Measurements from ENCODE around the gene UBQLN1.

The UBQLN1 gene

DNA sequence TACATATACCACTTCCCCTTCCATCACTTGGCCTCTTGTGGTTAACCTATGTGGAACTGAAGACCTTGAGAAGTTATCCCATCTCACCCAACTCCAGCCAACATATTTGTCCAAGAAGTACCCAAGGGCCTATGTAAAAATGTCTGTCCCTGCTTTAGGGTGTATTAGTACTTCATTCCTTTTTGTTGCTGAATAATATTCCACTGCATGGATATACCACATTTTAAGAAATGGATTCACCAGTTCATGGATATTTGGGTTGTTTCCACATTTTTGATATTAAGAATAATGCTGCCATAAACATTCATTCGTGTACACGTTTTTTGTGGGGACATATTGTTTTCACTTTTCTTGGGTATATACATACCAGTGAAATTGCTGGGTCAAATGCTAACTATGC is 56.2 kb downstream of the UBQLN1 start:
- FAIRE-seq (peak; percentile 58), DNase-seq (ENCODE audit: insufficient read length) (no peak)

DNA sequence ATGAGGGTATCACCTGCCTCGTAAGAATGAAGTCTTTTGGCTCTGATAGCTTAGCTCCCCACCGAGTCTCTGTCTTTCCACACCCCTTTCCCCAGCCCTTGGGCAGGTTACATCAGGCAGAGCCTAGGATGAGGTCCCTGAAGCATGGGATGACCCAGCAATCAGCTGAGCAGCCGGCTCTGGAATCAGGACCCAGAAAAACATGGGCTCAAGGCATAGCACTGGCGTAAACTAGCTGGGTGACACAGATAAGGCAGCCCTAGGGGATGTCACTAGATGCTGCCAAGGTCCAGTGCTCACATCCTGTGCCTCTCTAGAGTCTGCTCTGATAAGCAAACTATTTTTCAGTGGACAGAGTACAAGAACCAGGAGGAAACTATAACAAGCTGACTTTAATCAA is 58.2 kb downstream of the UBQLN1 start:
- no peak for FAIRE-seq
- DNase-seq (ENCODE audit: insufficient read length): no peak

More for the DNA sequence above, 56.2 kb downstream of the UBQLN1 start:
- no peak for TF ChIP-seq TAF1 (IDR thresholded peaks at IDR 0.05; ENCODE audit: borderline replicate concordance, low read depth, low read length)
- TF ChIP-seq POLR2A (IDR thresholded peaks at IDR 0.05; ENCODE audit: low read depth, low read length): no peak
- no peak for TF ChIP-seq POLR2AphosphoS5 (IDR thresholded peaks at IDR 0.05; ENCODE audit: low read depth, low read length)

GRCh38 chr9:83649080-83649479 is 58.7 kb downstream of the UBQLN1 start:
- DNase-seq (ENCODE audit: insufficient read length): peak; percentile 50
- TF ChIP-seq TAF1 (IDR thresholded peaks at IDR 0.05; ENCODE audit: borderline replicate concordance, low read depth, low read length): no peak
- FAIRE-seq: peak; percentile 84

More for the DNA sequence above, 58.2 kb downstream of the UBQLN1 start:
- TF ChIP-seq TAF1 (IDR thresholded peaks at IDR 0.05; ENCODE audit: borderline replicate concordance, low read depth, low read length) (no peak), POLR2AphosphoS5 (IDR thresholded peaks at IDR 0.05; ENCODE audit: low read depth, low read length) (no peak), POLR2A (IDR thresholded peaks at IDR 0.05; ENCODE audit: low read depth, low read length) (no peak)

DNA sequence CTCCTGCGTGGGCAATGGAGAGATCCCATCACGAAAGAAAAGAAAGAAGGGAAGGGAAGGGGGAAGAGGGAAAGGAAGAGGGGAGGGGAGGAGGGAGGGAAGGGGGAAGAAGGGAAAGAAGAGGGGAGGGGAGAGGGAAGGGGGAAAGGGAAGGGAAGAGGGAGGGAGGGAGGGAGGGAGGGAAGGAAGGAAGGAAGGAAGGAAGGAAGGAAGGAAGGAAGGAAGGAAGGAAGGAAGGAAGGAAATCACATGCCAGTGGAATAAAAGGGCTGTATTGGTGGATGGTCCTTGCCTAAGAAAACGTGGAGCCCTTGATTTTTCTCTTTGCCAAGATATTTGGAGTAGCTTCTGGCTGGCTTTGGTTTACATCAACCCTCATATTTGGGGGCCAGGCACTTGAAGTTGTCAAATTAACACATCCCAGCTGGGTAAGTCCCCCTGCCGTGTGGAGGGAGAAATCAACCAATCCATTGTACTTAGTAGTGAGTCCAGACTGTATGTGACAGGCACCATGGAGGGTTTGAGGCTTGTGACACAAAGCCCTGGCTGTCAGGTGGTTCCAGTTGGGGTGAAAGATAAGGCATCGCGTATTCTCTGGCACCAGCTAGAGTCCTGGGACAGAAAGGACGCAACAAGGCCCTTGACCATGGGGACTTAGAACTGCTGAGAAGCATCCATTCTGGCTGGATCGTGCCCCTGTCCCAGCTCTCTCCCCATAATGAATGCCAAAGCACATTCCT is 61.1 kb downstream of the UBQLN1 start:
- TF ChIP-seq POLR2A (IDR thresholded peaks at IDR 0.05; ENCODE audit: low read depth, low read length) (0 out of 2 replicates have a peak, but pooled peaks have one; percentile 2), POLR2AphosphoS5 (IDR thresholded peaks at IDR 0.05; ENCODE audit: low read depth, low read length) (no peak), TAF1 (IDR thresholded peaks at IDR 0.05; ENCODE audit: borderline replicate concordance, low read depth, low read length) (no peak)
- no peak for FAIRE-seq
- no peak for DNase-seq (ENCODE audit: insufficient read length)

- DNase-seq (ENCODE audit: insufficient read length) (no peak), FAIRE-seq (no peak)
- TF ChIP-seq TAF1 (IDR thresholded peaks at IDR 0.05; ENCODE audit: borderline replicate concordance, low read depth, low read length): no peak
- TF ChIP-seq POLR2AphosphoS5 (IDR thresholded peaks at IDR 0.05; ENCODE audit: low read depth, low read length): 0 out of 2 replicates have a peak, but pooled peaks have one; percentile 22
Measured at GRCh38 chr9:83642793-83643192, 65.0 kb downstream of the UBQLN1 start.

DNA sequence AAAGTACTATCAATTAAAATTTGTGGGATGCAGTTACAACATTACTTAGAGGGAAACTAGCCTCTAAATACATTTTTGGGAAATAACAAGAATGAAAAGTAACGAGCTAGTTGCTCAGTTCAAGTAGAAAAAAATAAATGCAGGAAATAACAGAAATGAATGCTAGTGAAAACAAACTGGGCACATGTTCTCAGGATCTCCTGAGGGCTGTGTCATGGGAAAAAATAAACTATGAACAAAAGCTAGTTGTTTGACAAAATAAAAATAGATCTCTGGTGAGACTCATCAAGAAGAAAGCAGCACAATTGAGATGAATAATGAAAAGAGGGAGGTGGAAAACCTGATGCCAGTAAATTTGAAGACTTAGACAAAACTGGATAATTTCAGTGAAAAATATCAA is 68.5 kb downstream of the UBQLN1 start:
- no peak for DNase-seq (ENCODE audit: insufficient read length)
- no peak for FAIRE-seq
- no peak for TF ChIP-seq TAF1 (IDR thresholded peaks at IDR 0.05; ENCODE audit: borderline replicate concordance, low read depth, low read length)
- TF ChIP-seq POLR2AphosphoS5 (IDR thresholded peaks at IDR 0.05; ENCODE audit: low read depth, low read length): no peak
- no peak for TF ChIP-seq POLR2A (IDR thresholded peaks at IDR 0.05; ENCODE audit: low read depth, low read length)

DNA sequence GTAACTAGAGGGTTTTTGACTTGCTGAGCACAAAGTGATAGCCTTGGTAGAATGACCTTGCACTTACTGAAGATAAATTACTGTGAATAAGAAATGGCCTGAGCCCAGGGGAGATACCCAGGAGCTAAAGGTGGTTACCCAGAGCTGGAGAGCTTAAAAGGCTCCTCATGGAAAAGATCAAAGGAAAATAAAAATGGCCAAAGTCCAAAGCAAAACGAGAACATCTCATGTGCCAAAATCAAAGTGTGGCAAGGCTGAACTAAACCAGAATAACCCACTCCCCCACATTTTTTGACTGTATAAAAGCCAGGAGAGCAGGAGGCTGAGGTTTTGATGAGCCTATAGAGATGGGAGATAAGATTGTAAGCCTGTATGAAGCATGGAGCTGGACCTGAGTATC is 70.4 kb downstream of the UBQLN1 start:
- FAIRE-seq: no peak
- no peak for DNase-seq (ENCODE audit: insufficient read length)
- TF ChIP-seq TAF1 (IDR thresholded peaks at IDR 0.05; ENCODE audit: borderline replicate concordance, low read depth, low read length): no peak
- TF ChIP-seq POLR2AphosphoS5 (IDR thresholded peaks at IDR 0.05; ENCODE audit: low read depth, low read length): no peak
- TF ChIP-seq POLR2A (IDR thresholded peaks at IDR 0.05; ENCODE audit: low read depth, low read length): no peak

- TF ChIP-seq POLR2A (IDR thresholded peaks at IDR 0.05; ENCODE audit: low read depth, low read length) (no peak), TAF1 (IDR thresholded peaks at IDR 0.05; ENCODE audit: borderline replicate concordance, low read depth, low read length) (no peak), POLR2AphosphoS5 (IDR thresholded peaks at IDR 0.05; ENCODE audit: low read depth, low read length) (no peak)
- DNase-seq (ENCODE audit: insufficient read length) (no peak), FAIRE-seq (no peak)
Measured at GRCh38 chr9:83636813-83637212, 70.9 kb downstream of the UBQLN1 start.

DNA sequence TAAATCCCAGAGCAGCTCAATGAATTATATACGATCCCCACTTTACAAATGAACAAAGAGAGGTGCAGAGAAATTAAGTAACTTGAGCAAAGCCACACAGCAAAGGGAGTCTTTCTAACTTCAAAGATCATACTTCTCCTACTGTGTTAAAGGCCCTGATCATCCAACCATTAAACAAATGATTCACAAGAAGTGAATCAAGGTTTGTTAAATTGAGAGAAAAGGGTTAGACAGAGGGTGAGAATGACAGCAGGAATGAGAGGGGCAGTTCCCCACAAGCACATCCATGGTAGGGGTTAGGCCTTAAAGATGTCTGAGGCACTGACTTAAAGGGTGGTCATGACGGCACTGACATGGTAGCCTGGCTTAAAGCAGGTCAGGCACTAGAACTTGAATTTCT is 74.1 kb downstream of the UBQLN1 start:
- no peak for TF ChIP-seq TAF1 (IDR thresholded peaks at IDR 0.05; ENCODE audit: borderline replicate concordance, low read depth, low read length)
- no peak for TF ChIP-seq POLR2AphosphoS5 (IDR thresholded peaks at IDR 0.05; ENCODE audit: low read depth, low read length)
- TF ChIP-seq POLR2A (IDR thresholded peaks at IDR 0.05; ENCODE audit: low read depth, low read length): no peak
- no peak for FAIRE-seq
- no peak for DNase-seq (ENCODE audit: insufficient read length)

DNA sequence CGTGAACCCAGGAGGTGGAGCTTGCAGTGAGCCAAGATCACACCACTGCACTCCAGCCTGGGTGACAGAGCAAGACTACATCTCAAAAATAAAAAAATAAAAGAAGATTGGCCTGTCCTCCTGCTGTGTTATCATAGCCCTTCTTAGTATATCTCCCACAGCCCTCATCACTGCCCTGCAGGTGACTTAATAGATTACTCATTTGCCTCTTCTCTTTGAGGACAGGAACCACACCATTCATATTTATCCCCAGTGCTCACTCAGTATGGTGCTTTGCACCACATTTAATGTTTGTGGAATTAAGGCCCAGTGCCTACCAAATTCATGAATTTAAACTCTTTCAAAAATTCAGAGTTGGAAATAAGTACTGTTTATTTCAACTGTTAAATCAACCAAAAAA is 74.5 kb downstream of the UBQLN1 start:
- no peak for TF ChIP-seq POLR2AphosphoS5 (IDR thresholded peaks at IDR 0.05; ENCODE audit: low read depth, low read length)
- no peak for TF ChIP-seq TAF1 (IDR thresholded peaks at IDR 0.05; ENCODE audit: borderline replicate concordance, low read depth, low read length)
- no peak for TF ChIP-seq POLR2A (IDR thresholded peaks at IDR 0.05; ENCODE audit: low read depth, low read length)

DNA sequence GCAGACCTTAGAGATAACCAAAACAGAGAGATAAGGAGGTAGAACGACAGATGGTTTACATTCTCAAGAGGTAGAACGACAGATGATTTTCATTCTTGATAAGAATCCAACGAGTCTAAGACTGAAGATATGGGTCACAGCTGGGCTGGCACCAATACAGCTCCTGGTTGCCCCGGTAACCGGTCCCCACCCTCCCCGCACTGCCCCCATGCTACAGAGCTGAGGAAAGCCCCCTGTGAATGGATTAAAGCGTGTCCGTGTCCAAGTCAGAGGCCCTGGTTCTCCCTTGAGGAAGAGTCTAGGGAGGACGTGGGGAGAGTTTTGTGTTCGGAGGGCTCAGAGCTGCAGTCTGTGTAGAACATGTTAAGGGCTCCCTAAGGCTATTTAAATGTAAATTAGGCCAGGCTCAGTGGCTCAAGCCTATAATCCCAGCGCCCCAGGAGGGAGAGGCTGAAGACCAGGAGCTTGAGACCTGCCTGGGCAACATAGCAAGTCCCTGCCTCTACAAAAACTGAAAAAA is 76.8 kb downstream of the UBQLN1 start:
- no peak for DNase-seq (ENCODE audit: insufficient read length)
- FAIRE-seq: no peak

More for the DNA sequence above, 74.5 kb downstream of the UBQLN1 start:
- no peak for DNase-seq (ENCODE audit: insufficient read length)
- FAIRE-seq: no peak

DNA sequence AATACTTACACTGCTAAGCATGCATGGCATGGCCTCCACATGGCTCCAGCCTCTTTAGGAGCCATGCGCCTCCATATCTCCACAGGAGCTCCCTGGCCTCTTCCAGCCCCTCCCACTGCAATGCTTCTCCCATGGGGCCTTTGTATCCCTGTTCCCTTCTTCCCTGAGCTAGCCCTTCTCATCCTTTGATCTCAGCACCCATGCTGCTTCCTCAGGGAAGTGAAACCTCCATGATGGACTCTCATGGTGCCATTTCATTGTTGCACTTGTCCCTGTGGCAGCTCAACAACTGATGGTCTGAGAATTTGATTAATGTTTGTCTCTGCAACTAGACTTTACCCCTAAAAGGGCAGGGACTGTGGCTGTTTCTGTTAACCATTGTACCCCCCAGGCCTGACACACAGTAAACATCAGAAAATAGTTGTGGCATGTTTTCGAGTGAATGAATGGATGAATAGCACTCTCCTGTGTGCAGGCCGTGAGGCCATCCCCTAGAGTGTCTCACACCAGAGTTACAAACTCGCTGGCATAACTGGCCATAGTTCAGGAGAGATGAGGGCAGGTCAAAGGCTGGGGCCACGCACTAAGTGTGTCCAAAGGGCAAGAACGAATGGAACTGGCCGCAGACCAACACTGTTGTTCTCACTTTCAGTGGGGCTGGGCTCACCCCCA is 78.2 kb downstream of the UBQLN1 start:
- FAIRE-seq: no peak
- TF ChIP-seq TAF1 (IDR thresholded peaks at IDR 0.05; ENCODE audit: borderline replicate concordance, low read depth, low read length): no peak
- TF ChIP-seq POLR2A (IDR thresholded peaks at IDR 0.05; ENCODE audit: low read depth, low read length): no peak
- TF ChIP-seq POLR2AphosphoS5 (IDR thresholded peaks at IDR 0.05; ENCODE audit: low read depth, low read length): no peak
- no peak for DNase-seq (ENCODE audit: insufficient read length)

More for the DNA sequence above, 76.8 kb downstream of the UBQLN1 start:
- TF ChIP-seq POLR2A (IDR thresholded peaks at IDR 0.05; ENCODE audit: low read depth, low read length) (no peak), TAF1 (IDR thresholded peaks at IDR 0.05; ENCODE audit: borderline replicate concordance, low read depth, low read length) (no peak), POLR2AphosphoS5 (IDR thresholded peaks at IDR 0.05; ENCODE audit: low read depth, low read length) (no peak)
